Mucosa of descending colon (tissue), 3 donors: ENCODE data around the gene NR3C2. TPM values are rescaled to one million over a fixed set of nuclear protein-coding genes. Genes with fewer than 3 reads are reported as not detected.
"Not testable (repeated sequence)": the region's sequence is repeated elsewhere in the genome, so short reads cannot be mapped to it uniquely, and the experiment has no call there.

Experiments used
- ATAC-seq: fragments of 200-7000 bp; cut with Tn5 transposase; one replicate; pipeline ENCODE4 v1.9.1; 2020; ENCODE audit warnings: mild to moderate bottlenecking, moderate library complexity
- DNase-seq, 3 donors: peaks; one replicate each; pipeline ENCODE4 v3.0.0-alpha.2; 2020
- H3K36me3 ChIP-seq: fragments of 200-600 bp; one replicate; pipeline ENCODE4 v1.8.0; 2021; ENCODE audit warnings: low read depth, mild to moderate bottlenecking
- H3K4me1 ChIP-seq: fragments of 200-600 bp; one replicate; pipeline ENCODE4 v1.8.0; 2021; ENCODE audit warnings: low read depth, mild to moderate bottlenecking
- H3K4me3 ChIP-seq: fragments of 200-600 bp; one replicate; pipeline ENCODE4 v1.8.0; 2021; ENCODE audit warnings: mild to moderate bottlenecking
- H3K9me3 ChIP-seq: fragments of 200-600 bp; one replicate; pipeline ENCODE4 v1.8.0; 2021; ENCODE audit warnings: mild to moderate bottlenecking
- CTCF ChIP-seq: fragments of 200-600 bp; IDR thresholded peaks from one replicate; pipeline ENCODE4 v1.8.0; 2022; ENCODE audit warnings: antibody characterized with exemption, mild to moderate bottlenecking
- intact Hi-C, 2 donors: fragments of 100-400 bp; cut with DNase I in 1 of 2; cut with micrococcal nuclease in 1 of 2; formaldehyde crosslinking; loops; one replicate each; pipeline versions ENCODE4 v1.11.0 to v1.11.1; 2022; cut with DNase I, micrococcal nuclease
- total RNA-seq, 3 donors: library from RNA; stranded (reverse); fragmentation: NEBNext Ultra II Directional in 2 of 3; extraction: Animal tissue kit (Norgen Biotek cat#: 25700) in 2 of 3; gene quantifications; one replicate each; pipeline versions ENCODE4 v1.2.1 to v1.2.4, GENCODE V29; 2021 to 2023
- donor health status: DM: no; HTN: no; CAD: no; lungs with moderate emphysema.
- donor health status: DM: no; HTN: no; CAD: no.
- donor health status: DM: no; HTN: yes; CAD: no.

The NR3C2 gene
- total RNA-seq, 3 donors from 2014 or later: 86.5 to 205 (median 108) TPM

GRCh38 chr4:148090503-148091476, 351.4 kb downstream of the NR3C2 start:
- Histone ChIP-seq H3K4me1 (no peaks in the 10 kb centered on the region), H3K36me3 (no peaks in the 10 kb centered on the region), H3K9me3 (no peaks in the 10 kb centered on the region), H3K4me3 (no peak overlapping the region)
- DNase-seq (no peak), ATAC-seq (peak; percentile 20)
- no peak for TF ChIP-seq CTCF
- intact Hi-C loops: no loop called here

- ATAC-seq: no peak
Observed at GRCh38 chr4:148090029-148090428, 352.2 kb downstream of the NR3C2 start.

GRCh38 chr4:148089624-148090023, 352.6 kb downstream of the NR3C2 start:
- DNase-seq (no peak), ATAC-seq (peak; percentile 58)
- Histone ChIP-seq H3K4me3 (no peak overlapping the region), H3K9me3 (no peaks in the 10 kb centered on the region), H3K36me3 (no peaks in the 10 kb centered on the region), H3K4me1 (no peaks in the 10 kb centered on the region)
- no peak for TF ChIP-seq CTCF
- intact Hi-C loops: no loop called here

More at GRCh38 chr4:148090029-148090428, 352.2 kb downstream of the NR3C2 start:
- no peaks in the 10 kb centered on the region for H3K36me3 ChIP-seq
- intact Hi-C loops: no loop called here
- no peaks in the 10 kb centered on the region for H3K9me3 ChIP-seq
- H3K4me1 ChIP-seq: no peaks in the 10 kb centered on the region
- no peak for TF ChIP-seq CTCF
- no peak overlapping the region for H3K4me3 ChIP-seq
- no peak for DNase-seq

- H3K4me1 ChIP-seq, H3K4me3 ChIP-seq, H3K36me3 ChIP-seq, ATAC-seq, intact Hi-C loops, H3K9me3 ChIP-seq, DNase-seq: not testable (repeated sequence)
Observed at GRCh38 chr4:148083073-148083472, 359.1 kb downstream of the NR3C2 start.

GRCh38 chr4:148081745-148082144, 360.5 kb downstream of the NR3C2 start:
- Histone ChIP-seq H3K36me3 (no peaks in the 10 kb centered on the region), H3K9me3 (no peaks in the 10 kb centered on the region), H3K4me3 (no peak overlapping the region), H3K4me1 (no peaks in the 10 kb centered on the region)
- ATAC-seq (no peak), DNase-seq (no peak)
- TF ChIP-seq CTCF: no peak
- intact Hi-C loops: no loop called here

GRCh38 chr4:148081267-148081666, 360.9 kb downstream of the NR3C2 start:
- ATAC-seq (no peak), DNase-seq (no peak)
- Histone ChIP-seq H3K36me3 (no peaks in the 10 kb centered on the region), H3K9me3 (no peaks in the 10 kb centered on the region), H3K4me3 (no peak overlapping the region), H3K4me1 (no peaks in the 10 kb centered on the region)
- intact Hi-C loops: no loop called here
- no peak for TF ChIP-seq CTCF
